Right lobe of liver (tissue), 6 donors: ENCODE measurements around the gene TXNL1. TPM values are rescaled to one million over a fixed set of nuclear protein-coding genes. Genes with fewer than 3 reads are reported as not detected.

Experiments
- ATAC-seq, 4 donors: fragments of 200-7000 bp; cut with Tn5 transposase; one replicate each; pipeline ENCODE4 v1.9.1; 2020; ENCODE audit warnings: mild to moderate bottlenecking in 4 of 4, moderate library complexity in 4 of 4
- DNase-seq, 3 donors: peaks; one replicate each; pipeline ENCODE4 v3.0.0-alpha.2; 2020
- H3K27ac ChIP-seq, 3 donors: fragments of 200-600 bp; one replicate each; pipeline ENCODE4 v1.8.0; 2022
- H3K27me3 ChIP-seq, 2 donors: fragments of 200-600 bp; one replicate each; pipeline ENCODE4 v1.8.0; 2022
- H3K36me3 ChIP-seq, 4 donors: fragments of 200-600 bp; sonication (generic) in 1 of 4; one replicate each; pipeline versions ENCODE4 v1.5.1 to v1.8.0; 2017 to 2022; ENCODE audit warnings: control low read depth in 1 of 4
- H3K4me1 ChIP-seq, 4 donors: fragments of 200-600 bp; sonication (generic) in 1 of 4; one replicate each; pipeline versions ENCODE4 v1.5.1 to v1.8.0; 2017 to 2022; ENCODE audit warnings: control low read depth in 1 of 4
- H3K4me3 ChIP-seq, 3 donors: fragments of 200-600 bp; one replicate each; pipeline ENCODE4 v1.8.0; 2022
- H3K9me3 ChIP-seq, 4 donors: fragments of 200-600 bp; sonication (generic) in 1 of 4; one replicate each; pipeline versions ENCODE4 v1.5.1 to v1.8.0; 2017 to 2022; ENCODE audit warnings: control low read depth in 1 of 4
- POLR2A ChIP-seq: fragments of 450-650 bp; IDR thresholded peaks from one replicate; pipeline ENCODE4 v1.6.1; 2017; ENCODE audit warnings: antibody characterized with exemption, mild to moderate bottlenecking
- WGBS: methylation state at CpG from one replicate; pipeline ENCODE4 v1.1.6; 2018; ENCODE audit warnings: low coverage, low lambda C conversion rate; ENCODE audit not compliant: insufficient coverage; ENCODE audit errors: missing lambda C conversion rate; 5-methylcytosine and 5-hydroxymethylcytosine counted together
- intact Hi-C, 2 donors: fragments of 100-400 bp; cut with DNase I; formaldehyde crosslinking; loops; one replicate each; pipeline versions ENCODE4 v1.11.2 to v1.14.1; 2022
- total RNA-seq, 6 experiments: library from RNA; depleted of rRNA in 2 of 6; stranded (reverse); fragments of >200 nt in 2 of 6; fragmentation: NEBNext Ultra II Directional in 3 of 6; extraction: Animal tissue kit (Norgen Biotek cat#: 25700) in 3 of 6; gene quantifications; one replicate each; pipeline versions ENCODE4 v1.1.0 to v1.2.4, GENCODE V29; 2016 to 2023
- TF ChIP-seq, protein P1 (sequence below), 4 donors: fragments of 200-600 bp in 3 of 4; fragments of 450-650 bp in 1 of 4; IDR thresholded peaks; one replicate each; pipeline versions ENCODE4 v1.5.1 to v1.8.0; 2016 to 2022; ENCODE audit warnings: antibody characterized with exemption in 4 of 4, mild to moderate bottlenecking in 2 of 4
- donor health status: DM: no; HTN: yes; CAD: no.
- donor health status: DM: no; HTN: no; CAD: no.
- donor health status: DM: no; HTN: no; CAD: no.
- donor health status: DM: no; HTN: yes; CAD: no.
- donor health status: DM: no; HTN: yes; CAD: no.

The TXNL1 gene
- total RNA-seq, 6 experiments from 2014 or later, result 30.1 to 58.0 (median 42.8) TPM

DNA sequence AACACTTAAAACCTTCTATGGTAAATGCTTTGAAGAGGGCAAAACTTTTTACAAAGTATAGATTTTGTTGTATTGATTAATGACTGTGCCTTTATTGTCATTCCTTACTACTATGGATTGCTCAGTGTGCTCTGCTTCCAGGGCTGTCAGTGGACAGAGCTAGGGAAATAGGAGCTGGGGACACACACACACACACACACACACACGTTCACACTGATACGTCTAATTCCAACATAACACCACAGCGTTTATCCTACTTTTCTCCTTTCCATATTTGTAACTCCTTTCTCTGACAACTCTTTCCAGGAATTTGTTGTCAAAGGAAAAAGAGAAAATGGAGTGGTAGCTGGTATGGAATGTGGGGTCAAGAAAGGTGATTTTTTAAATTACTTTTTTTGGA, 34.6 kb upstream of the TXNL1 start:
- Histone ChIP-seq H3K4me3 (no peak overlapping the region), H3K9me3 (no peaks in the 10 kb centered on the region), H3K36me3 (peaks cover 0 to 4% (median 0%) of the 10 kb centered on the region in 4 donors), H3K27ac (no peak overlapping the region), H3K4me1 (peaks cover 0 to 9% (median 3%) of the 10 kb centered on the region in 4 donors), H3K27me3 (no peaks in the 10 kb centered on the region)
- intact Hi-C loops, result no loop called here
- ATAC-seq (no peak), DNase-seq (no peak)
- WGBS, result 87% methylated on average over 3 of the region's 3 CpGs
- TF ChIP-seq POLR2A, result no peak
- TF ChIP-seq, protein P1, sequence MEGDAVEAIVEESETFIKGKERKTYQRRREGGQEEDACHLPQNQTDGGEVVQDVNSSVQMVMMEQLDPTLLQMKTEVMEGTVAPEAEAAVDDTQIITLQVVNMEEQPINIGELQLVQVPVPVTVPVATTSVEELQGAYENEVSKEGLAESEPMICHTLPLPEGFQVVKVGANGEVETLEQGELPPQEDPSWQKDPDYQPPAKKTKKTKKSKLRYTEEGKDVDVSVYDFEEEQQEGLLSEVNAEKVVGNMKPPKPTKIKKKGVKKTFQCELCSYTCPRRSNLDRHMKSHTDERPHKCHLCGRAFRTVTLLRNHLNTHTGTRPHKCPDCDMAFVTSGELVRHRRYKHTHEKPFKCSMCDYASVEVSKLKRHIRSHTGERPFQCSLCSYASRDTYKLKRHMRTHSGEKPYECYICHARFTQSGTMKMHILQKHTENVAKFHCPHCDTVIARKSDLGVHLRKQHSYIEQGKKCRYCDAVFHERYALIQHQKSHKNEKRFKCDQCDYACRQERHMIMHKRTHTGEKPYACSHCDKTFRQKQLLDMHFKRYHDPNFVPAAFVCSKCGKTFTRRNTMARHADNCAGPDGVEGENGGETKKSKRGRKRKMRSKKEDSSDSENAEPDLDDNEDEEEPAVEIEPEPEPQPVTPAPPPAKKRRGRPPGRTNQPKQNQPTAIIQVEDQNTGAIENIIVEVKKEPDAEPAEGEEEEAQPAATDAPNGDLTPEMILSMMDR (IDR thresholded peaks at IDR 0.05), result no peak

- WGBS, result 73% methylated on average over 8 of the region's 8 CpGs
- ATAC-seq (peak in 1 of 4 donors; percentile 25), DNase-seq (no peak)
- Histone ChIP-seq H3K9me3 (no peaks in the 10 kb centered on the region), H3K27ac (no peak overlapping the region), H3K4me3 (no peak overlapping the region), H3K4me1 (peaks cover 0 to 9% (median 3%) of the 10 kb centered on the region in 4 donors), H3K27me3 (no peaks in the 10 kb centered on the region), H3K36me3 (peaks cover 0 to 4% (median 0%) of the 10 kb centered on the region in 4 donors)
- TF ChIP-seq, protein P1 (IDR thresholded peaks at IDR 0.05), result no peak
- intact Hi-C loops, result no loop called here
Observed at GRCh38 chr18:56672391-56672790, 34.0 kb upstream of the TXNL1 start.

DNA sequence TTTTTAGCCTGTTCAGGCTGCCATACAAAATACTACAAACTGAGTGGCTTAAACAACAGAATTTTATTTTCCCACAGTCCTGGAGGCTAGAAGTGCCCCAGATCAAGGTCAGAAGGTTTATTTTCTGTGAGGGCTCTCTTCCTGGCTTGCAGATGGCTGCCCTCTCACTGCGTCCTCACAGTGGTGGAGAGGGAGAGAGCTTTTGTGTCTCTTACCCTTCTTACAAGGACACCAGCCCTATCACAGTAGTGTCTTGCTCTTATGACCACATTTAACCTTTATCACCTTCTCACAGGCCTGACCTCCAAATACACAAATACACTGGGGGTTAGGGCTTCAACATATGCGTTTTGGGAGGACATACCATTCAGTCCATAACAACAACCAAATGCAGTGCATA, 24.5 kb upstream of the TXNL1 start:
- H3K27ac ChIP-seq, result no peak overlapping the region
- intact Hi-C loops, result no loop called here
- DNase-seq, result no peak
- TF ChIP-seq, protein P1 (IDR thresholded peaks at IDR 0.05), result no peak
- no peaks in the 10 kb centered on the region for H3K27me3 ChIP-seq
- WGBS, result 87% methylated on average over 2 of the region's 2 CpGs
- H3K4me3 ChIP-seq, result no peak overlapping the region
- H3K36me3 ChIP-seq, result no peaks in the 10 kb centered on the region
- H3K9me3 ChIP-seq, result no peaks in the 10 kb centered on the region
- ATAC-seq, result no peak
- no peaks in the 10 kb centered on the region for H3K4me1 ChIP-seq

GRCh38 chr18:56662502-56662901, 24.1 kb upstream of the TXNL1 start:
- Histone ChIP-seq H3K4me3 (no peak overlapping the region), H3K36me3 (no peaks in the 10 kb centered on the region), H3K9me3 (no peaks in the 10 kb centered on the region), H3K4me1 (no peaks in the 10 kb centered on the region), H3K27ac (no peak overlapping the region), H3K27me3 (no peaks in the 10 kb centered on the region)
- DNase-seq (no peak), ATAC-seq (no peak)
- intact Hi-C loops, result no loop called here
- TF ChIP-seq, protein P1 (IDR thresholded peaks at IDR 0.05), result no peak
- no peak for TF ChIP-seq POLR2A
- 79% methylated on average over 5 of the region's 5 CpGs for WGBS

GRCh38 chr18:56662063-56662408, 23.6 kb upstream of the TXNL1 start:
- no peaks in the 10 kb centered on the region for H3K27me3 ChIP-seq
- H3K27ac ChIP-seq, result no peak overlapping the region
- WGBS, result 46% methylated on average over 4 of the region's 4 CpGs
- no peak for DNase-seq
- no peaks in the 10 kb centered on the region for H3K36me3 ChIP-seq
- no peaks in the 10 kb centered on the region for H3K4me1 ChIP-seq
- no peak for ATAC-seq
- H3K9me3 ChIP-seq, result no peaks in the 10 kb centered on the region
- no peak overlapping the region for H3K4me3 ChIP-seq
- TF ChIP-seq, protein P1 (IDR thresholded peaks at IDR 0.05), result no peak
- intact Hi-C loops, result no loop called here
